ENCODE results near the gene OSBPL10. TPM values are rescaled to one million over a fixed set of nuclear protein-coding genes. Genes with fewer than 3 reads are reported as not detected.

Gene OSBPL10
- total RNA-seq, 1 donor = 15.0 TPM

GRCh38 chr3:31858439-31858838, 122.6 kb downstream of the OSBPL10 start:
- no peak for DNase-seq (ENCODE audit: low read depth)
- H3K4me3 ChIP-seq (ENCODE audit: low read depth, low read length) = no peak overlapping the region
- TF ChIP-seq, protein P1, sequence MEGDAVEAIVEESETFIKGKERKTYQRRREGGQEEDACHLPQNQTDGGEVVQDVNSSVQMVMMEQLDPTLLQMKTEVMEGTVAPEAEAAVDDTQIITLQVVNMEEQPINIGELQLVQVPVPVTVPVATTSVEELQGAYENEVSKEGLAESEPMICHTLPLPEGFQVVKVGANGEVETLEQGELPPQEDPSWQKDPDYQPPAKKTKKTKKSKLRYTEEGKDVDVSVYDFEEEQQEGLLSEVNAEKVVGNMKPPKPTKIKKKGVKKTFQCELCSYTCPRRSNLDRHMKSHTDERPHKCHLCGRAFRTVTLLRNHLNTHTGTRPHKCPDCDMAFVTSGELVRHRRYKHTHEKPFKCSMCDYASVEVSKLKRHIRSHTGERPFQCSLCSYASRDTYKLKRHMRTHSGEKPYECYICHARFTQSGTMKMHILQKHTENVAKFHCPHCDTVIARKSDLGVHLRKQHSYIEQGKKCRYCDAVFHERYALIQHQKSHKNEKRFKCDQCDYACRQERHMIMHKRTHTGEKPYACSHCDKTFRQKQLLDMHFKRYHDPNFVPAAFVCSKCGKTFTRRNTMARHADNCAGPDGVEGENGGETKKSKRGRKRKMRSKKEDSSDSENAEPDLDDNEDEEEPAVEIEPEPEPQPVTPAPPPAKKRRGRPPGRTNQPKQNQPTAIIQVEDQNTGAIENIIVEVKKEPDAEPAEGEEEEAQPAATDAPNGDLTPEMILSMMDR (IDR thresholded peaks at IDR 0.05; ENCODE audit: insufficient read depth, low read length) = no peak

DNA sequence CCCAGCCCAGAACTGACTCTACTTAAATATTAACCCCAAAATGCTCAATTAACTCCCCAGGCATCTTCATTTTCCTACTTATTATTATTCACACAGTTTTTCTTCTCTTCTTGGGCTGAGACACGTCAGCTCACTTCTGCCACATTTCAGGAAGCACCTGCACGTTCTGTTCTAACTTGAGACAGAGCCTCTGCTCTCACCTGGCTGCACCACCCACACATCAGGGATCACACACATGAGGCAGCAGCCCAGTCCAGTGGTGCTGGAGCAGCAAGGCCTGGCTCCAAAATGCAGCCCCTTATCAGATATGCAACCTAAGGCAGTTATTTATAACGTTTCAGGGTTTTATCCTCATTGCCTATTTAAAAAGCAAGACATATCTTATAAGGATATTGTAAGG, 127.5 kb downstream of the OSBPL10 start:
- TF ChIP-seq, protein P1 (IDR thresholded peaks at IDR 0.05; ENCODE audit: insufficient read depth, low read length) = no peak
- no peak overlapping the region for H3K4me3 ChIP-seq (ENCODE audit: low read depth, low read length)
- DNase-seq (ENCODE audit: low read depth) = no peak

- TF ChIP-seq, protein P1 (IDR thresholded peaks at IDR 0.05; ENCODE audit: insufficient read depth, low read length) = no peak
- no peak for DNase-seq (ENCODE audit: low read depth)
- H3K4me3 ChIP-seq (ENCODE audit: low read depth, low read length) = no peak overlapping the region
These were observed 129.8 kb downstream of the OSBPL10 start for GRCh38 chr3:31851278-31851677.

DNA sequence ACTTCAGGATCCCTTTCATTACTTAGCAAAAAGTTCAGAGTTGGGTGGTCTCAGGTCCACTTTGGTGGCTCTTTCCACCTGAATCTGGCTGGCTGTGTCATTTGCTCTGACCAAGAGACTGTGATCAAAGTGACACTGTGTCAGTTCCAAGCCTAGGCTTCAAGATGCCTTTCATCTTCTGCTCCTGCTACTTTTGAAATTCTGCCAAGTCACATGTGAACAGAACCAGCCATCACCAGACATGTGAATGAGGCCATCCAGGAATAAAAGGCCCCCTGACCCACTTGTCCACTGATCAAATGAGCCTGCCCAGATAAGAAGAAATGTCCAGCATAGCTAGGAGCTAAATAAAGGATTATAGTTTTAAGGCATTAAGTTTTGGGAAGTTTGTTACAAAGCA, 132.2 kb downstream of the OSBPL10 start:
- DNase-seq (ENCODE audit: low read depth) = no peak
- no peak overlapping the region for H3K4me3 ChIP-seq (ENCODE audit: low read depth, low read length)
- TF ChIP-seq, protein P1 (IDR thresholded peaks at IDR 0.05; ENCODE audit: insufficient read depth, low read length) = no peak

DNA sequence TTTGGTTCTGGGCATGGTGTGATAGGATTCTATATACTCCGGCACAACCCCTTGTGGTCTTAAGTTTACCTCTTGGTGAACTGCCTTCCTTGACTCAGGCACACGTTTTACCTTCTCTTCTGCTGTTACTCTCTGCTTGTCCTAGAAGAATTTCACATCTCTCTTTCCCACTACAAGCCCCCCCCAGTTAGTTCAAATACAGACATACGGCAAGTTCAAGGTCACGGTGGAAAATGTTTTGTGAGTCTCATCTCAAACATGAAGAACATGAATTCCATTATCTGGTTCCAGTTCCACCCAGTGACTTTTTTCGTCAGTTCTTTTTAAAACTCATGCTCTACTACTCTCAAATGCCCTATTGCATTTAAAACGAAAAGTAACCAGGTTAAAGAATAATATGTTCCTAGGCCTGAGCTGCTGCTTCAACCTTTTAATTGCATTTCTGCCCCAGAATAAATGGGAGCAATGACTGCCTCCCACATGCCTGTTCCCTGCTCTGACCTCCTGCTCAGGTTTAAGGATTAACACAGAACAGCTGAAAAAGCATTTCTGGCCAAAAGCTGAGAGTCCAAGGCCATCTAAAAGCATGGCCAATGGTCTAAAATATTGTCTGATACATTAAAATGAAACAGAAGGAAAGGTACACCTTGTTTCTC, 132.8 kb downstream of the OSBPL10 start:
- TF ChIP-seq, protein P1 (IDR thresholded peaks at IDR 0.05; ENCODE audit: insufficient read depth, low read length) = no peak
- no peak overlapping the region for H3K4me3 ChIP-seq (ENCODE audit: low read depth, low read length)
- no peak for DNase-seq (ENCODE audit: low read depth)

DNA sequence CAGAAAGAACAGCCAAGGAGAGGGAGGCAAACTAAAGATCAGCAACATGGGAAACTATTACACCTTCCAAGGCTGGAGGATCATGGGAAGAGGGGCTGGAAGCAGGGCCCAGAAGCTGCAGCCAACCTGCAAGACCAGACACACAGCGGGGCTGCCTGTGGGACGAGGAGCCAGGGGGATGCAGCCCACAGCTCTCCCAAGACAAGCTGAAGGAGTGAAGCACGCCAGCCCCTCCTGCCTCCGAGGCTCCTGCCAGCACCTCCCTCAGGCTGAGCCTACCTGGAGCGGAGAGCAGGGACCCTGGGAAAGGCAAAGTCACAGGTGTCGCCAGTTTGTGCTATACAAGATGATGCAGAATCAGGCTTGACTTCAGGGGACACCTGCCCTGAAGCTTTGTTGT, 133.3 kb downstream of the OSBPL10 start:
- DNase-seq (ENCODE audit: low read depth) = no peak
- TF ChIP-seq, protein P1 (IDR thresholded peaks at IDR 0.05; ENCODE audit: insufficient read depth, low read length) = no peak
- H3K4me3 ChIP-seq (ENCODE audit: low read depth, low read length) = no peak overlapping the region

GRCh38 chr3:31841515-31841914, 139.5 kb downstream of the OSBPL10 start:
- TF ChIP-seq, protein P1 (IDR thresholded peaks at IDR 0.05; ENCODE audit: insufficient read depth, low read length) = no peak
- DNase-seq (ENCODE audit: low read depth) = no peak
- no peak overlapping the region for H3K4me3 ChIP-seq (ENCODE audit: low read depth, low read length)

Data from fibroblast of the aortic adventitia (primary cell).